GM12864 (cell line): ENCODE measurements around the gene GABRR3.

Experiments used
- DNase-seq: peaks from one replicate; pipeline ENCODE4 v3.0.0-alpha.2; 2011; ENCODE audit warnings: low read depth
- H3K4me3 ChIP-seq: 2 replicates; pipeline ENCODE4 v1.5.1; 2011; ENCODE audit warnings: mild to moderate bottlenecking, low read depth, low read length, control low read depth
- TF ChIP-seq, protein P1 (sequence below): IDR thresholded peaks from 2 replicates; pipeline ENCODE4 v1.5.1; 2011; ENCODE audit warnings: low read depth, mild to moderate bottlenecking, moderate library complexity, low read length, control low read depth, inconsistent platforms; ENCODE audit errors: missing control alignments

Gene GABRR3

DNA sequence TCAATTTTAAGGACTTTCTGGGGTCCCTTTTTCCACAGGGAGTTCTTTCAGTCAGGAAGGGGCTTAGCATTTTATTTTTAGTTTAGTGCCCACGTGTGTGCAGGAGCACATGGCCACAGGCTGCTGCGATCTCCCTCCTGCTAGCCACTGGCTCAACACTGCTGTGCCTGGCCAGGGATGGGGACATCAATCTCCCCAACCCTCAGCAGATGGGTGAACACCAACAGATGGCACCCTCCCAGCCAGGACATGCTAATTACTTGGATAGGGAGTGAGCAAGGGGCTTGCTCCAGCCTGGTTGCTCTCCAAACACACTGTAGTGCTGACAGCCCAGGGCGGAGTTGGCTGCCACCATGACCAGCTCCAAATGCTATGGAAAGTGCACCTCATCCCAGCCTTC lies 55.5 kb downstream of the GABRR3 start:
- no peak overlapping the region for H3K4me3 ChIP-seq
- no peak for DNase-seq
- TF ChIP-seq, protein P1, sequence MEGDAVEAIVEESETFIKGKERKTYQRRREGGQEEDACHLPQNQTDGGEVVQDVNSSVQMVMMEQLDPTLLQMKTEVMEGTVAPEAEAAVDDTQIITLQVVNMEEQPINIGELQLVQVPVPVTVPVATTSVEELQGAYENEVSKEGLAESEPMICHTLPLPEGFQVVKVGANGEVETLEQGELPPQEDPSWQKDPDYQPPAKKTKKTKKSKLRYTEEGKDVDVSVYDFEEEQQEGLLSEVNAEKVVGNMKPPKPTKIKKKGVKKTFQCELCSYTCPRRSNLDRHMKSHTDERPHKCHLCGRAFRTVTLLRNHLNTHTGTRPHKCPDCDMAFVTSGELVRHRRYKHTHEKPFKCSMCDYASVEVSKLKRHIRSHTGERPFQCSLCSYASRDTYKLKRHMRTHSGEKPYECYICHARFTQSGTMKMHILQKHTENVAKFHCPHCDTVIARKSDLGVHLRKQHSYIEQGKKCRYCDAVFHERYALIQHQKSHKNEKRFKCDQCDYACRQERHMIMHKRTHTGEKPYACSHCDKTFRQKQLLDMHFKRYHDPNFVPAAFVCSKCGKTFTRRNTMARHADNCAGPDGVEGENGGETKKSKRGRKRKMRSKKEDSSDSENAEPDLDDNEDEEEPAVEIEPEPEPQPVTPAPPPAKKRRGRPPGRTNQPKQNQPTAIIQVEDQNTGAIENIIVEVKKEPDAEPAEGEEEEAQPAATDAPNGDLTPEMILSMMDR = no peak

DNA sequence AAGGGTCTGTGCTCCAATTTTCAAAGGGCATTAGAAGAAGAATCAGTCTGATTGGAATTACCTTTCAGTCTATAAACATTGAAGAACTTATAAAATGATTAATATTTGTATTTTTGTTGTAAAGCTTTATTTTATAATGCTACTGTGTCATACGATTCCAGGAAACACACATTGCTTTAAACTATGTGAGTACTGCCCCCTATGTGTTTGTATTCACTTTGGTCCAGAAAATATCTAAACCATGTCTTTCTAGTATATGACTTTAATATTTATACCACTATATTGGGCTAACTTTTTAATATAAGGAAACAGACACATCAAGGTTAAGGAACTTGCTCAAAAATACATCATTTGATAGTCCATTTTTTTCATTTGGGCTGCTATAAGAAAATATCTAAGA lies 59.6 kb downstream of the GABRR3 start:
- TF ChIP-seq, protein P1 = no peak
- DNase-seq = no peak
- H3K4me3 ChIP-seq = no peak overlapping the region

DNA sequence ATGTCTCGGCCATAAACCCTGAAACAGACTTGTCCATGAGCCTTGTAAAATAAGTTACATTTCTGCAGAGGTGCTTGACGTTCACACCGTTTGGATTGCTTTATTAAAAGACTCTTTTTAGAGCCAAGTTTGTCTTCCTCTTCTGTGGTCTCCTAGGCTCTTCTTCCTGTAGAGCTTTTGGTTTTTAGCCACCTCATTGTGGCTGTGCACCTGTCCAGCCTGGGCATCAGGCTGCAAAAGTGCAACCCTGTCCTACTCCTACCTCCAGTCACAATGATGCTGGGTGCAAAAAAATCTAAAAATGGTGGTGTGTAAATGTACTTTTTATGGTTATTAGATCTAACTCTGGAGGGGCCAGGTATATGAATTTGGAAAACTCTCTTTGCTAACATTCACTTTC lies 60.1 kb downstream of the GABRR3 start:
- no peak for DNase-seq
- TF ChIP-seq, protein P1 = no peak
- no peak overlapping the region for H3K4me3 ChIP-seq

DNA sequence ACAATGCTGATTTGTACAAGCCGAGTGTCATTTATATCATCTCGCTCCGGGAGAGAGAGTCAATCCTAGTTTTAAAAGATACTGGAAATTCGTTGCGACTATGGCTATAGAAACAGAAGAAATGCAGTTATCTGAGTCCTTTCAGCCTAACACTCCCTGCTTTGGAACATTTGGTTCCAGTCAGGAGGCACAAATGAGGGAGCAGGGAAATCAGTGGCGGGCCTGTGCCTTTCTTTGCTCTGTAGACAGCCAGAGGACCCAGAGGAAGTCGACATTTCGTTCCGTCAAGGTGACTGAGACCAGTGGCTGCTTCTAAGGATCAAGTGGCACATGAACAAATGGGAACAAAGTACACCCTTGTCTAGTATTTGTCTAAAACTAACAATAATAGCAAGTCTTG lies 62.1 kb downstream of the GABRR3 start:
- no peak for DNase-seq
- TF ChIP-seq, protein P1 = no peak
- H3K4me3 ChIP-seq = peak overlapping the region; percentile 89

DNA sequence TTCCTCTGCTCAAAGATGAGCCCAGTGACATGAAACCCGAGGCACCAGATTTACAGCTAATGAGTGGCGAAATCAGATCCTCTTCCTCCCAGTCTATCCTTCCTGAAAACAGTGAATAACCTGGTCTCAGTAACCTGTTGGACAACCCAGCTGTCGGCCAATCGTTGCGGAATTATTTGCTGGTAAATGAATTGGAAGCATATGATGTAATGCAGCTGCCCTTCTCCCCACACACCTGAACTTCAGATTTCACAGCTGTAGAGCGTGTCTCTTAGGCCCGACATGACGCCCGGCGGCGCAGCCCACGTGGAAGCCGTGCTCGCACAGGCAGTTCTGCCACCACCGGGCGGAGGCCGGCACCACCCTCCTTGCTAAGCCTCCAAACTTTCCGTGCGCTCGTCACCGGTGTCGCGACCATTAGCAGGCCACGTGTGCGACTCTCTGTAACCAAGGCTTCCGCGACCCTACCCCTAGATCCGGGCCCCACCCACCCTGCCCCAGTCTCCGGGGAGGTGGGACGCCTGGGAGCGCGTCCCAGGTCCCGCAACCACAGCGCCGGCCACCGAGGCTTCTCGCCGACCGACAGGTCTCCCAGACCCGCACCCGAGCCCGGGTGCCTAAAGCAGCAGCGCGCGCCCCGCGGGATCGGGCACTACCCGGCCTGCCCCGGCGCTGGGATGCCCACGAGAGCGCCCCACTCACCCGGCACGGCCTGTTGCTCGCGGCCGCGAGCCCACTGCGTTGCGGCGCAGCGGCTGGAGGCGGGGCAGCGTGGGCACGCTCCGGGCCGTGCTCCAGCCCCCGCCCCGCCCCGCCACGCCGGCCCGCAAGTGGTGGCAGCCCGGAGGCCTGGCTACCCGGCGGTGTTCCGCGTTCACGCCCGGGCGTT lies 63.2 kb downstream of the GABRR3 start, which contains the start of gene RIOX2:
RIOX2 (minus strand) TSS at position 753 of the 889 bp plus-strand sequence. CDS start 4,838 bp downstream, outside the sequence.
- DNase-seq = peak; percentile 54
- peak within 1 kb of the TSS; percentile 89 for H3K4me3 ChIP-seq
- TF ChIP-seq, protein P1 = no peak

DNA sequence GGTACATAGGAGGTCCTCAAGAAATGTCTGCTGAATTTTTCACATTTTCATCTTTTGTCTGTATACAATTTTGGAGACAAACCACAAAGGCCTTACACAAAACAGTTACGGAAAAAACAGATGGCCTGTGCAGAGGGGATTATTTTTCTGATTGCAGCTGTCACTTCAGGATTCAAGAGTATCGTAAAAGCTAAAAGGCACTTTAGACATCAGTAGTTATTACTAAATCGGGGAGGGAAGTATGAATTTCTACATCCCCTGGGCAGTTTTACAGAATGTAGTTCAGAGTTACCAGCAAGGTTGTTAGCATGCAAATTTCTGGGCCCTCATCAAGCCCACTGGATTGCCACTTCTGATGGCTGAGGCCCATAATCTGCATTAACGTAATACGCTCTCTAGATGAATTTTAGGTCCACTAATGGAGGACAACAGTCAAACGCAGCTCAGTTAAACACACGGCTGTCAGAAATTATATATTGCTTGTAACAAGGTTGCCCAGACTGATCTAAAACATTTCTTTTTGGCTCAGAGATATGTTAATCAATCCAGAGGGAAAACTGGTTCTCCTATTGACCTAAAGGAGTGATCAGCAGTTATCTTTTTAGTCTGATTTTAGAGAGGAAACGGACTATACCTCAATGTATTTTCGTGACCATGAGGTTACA lies 64.0 kb downstream of the GABRR3 start:
- TF ChIP-seq, protein P1 = no peak
- DNase-seq = no peak
- peak overlapping the region; percentile 89 for H3K4me3 ChIP-seq

DNA sequence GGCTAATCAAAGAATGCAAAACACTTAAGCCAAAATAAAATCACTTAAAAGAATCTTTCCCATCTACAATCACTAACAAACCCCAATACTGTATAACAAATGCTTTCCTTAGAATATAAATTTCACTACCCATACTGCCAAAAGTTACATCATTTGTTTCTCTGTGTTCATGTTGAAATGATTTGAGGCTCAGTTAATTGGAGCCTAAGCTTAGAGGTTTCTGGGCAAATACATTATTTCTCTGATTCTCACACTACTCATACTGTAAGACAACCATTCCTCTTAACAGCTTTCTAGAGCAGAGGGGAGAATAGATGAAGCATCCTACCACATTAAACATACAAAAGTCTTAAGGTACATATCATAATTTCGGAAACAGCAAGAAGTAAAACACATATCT lies 65.0 kb downstream of the GABRR3 start:
- TF ChIP-seq, protein P1 = no peak
- H3K4me3 ChIP-seq = peak overlapping the region; percentile 89; the same call in 1 of the 2 replicates
- DNase-seq = no peak
